Midbrain (tissue), 1 donor: ENCODE measurements around the gene FAM228B.
"Not testable (repeated sequence)": the region's sequence is repeated elsewhere in the genome, so short reads cannot be mapped to it uniquely, and the experiment has no call there.

ENCODE experiments used
- DNase-seq: peaks from one replicate; lab custom pipeline; 2025; lab: John Stamatoyannopoulos, UW

FAM228B gene

GRCh38 chr2:24159708-24160107 lies 36.4 kb downstream of the FAM228B start:
- DNase-seq, result no peak

GRCh38 chr2:24160761-24161160 lies 37.5 kb downstream of the FAM228B start:
- no peak for DNase-seq

GRCh38 chr2:24162494-24162893 lies 39.2 kb downstream of the FAM228B start:
- DNase-seq, result no peak

- no peak for DNase-seq
These were observed 39.9 kb downstream of the FAM228B start for GRCh38 chr2:24163186-24163585.

- no peak for DNase-seq
These were observed 40.3 kb downstream of the FAM228B start for GRCh38 chr2:24163601-24164000.

GRCh38 chr2:24164416-24164973 lies 41.2 kb downstream of the FAM228B start:
- DNase-seq, result no peak

GRCh38 chr2:24169023-24169422 lies 45.8 kb downstream of the FAM228B start:
- DNase-seq, result no peak

- no peak for DNase-seq
These were observed 51.6 kb downstream of the FAM228B start, which contains the start of gene FAM228A for GRCh38 chr2:24174851-24175277. FAM228A (plus strand) TSS chr2:24175053; CDS start chr2:24175481, 428 bp downstream.

GRCh38 chr2:24175631-24176187 lies 52.4 kb downstream of the FAM228B start:
- no peak for DNase-seq

GRCh38 chr2:24176326-24176725 lies 53.1 kb downstream of the FAM228B start:
- no peak for DNase-seq

GRCh38 chr2:24179683-24180082 lies 56.4 kb downstream of the FAM228B start:
- no peak for DNase-seq

GRCh38 chr2:24181849-24182248 lies 58.6 kb downstream of the FAM228B start:
- DNase-seq, result no peak

- DNase-seq, result no peak
These were observed 59.2 kb downstream of the FAM228B start for GRCh38 chr2:24182507-24182906.

GRCh38 chr2:24183366-24184069 lies 60.2 kb downstream of the FAM228B start:
- no peak for DNase-seq

GRCh38 chr2:24189551-24189950 lies 66.3 kb downstream of the FAM228B start:
- DNase-seq, result no peak

- DNase-seq, result no peak
These were observed 67.2 kb downstream of the FAM228B start for GRCh38 chr2:24190503-24190902.

- no peak for DNase-seq
These were observed 67.9 kb downstream of the FAM228B start for GRCh38 chr2:24191156-24191555.

GRCh38 chr2:24191848-24192247 lies 68.6 kb downstream of the FAM228B start:
- DNase-seq, result no peak

- DNase-seq, result not testable (repeated sequence)
These were observed 73.9 kb downstream of the FAM228B start for GRCh38 chr2:24197213-24197612.

GRCh38 chr2:24199968-24200590 lies 76.8 kb downstream of the FAM228B start:
- DNase-seq, result no peak

GRCh38 chr2:24200799-24201198 lies 77.5 kb downstream of the FAM228B start:
- DNase-seq, result no peak

GRCh38 chr2:24203029-24203786 lies 79.9 kb downstream of the FAM228B start:
- DNase-seq, result no peak
